ENCODE measurements around the gene MOB3C. TPM values are rescaled to one million over a fixed set of nuclear protein-coding genes. Genes with fewer than 3 reads are reported as not detected.

MOB3C gene
- polyA plus RNA-seq, 1 experiment = 11.6 TPM

- H3K36me3 ChIP-seq (ENCODE audit: control insufficient read depth, insufficient read depth, low read length) = peaks cover 3% of the 10 kb centered on the region
- no peaks in the 10 kb centered on the region for H3K27me3 ChIP-seq (ENCODE audit: control insufficient read depth, insufficient read depth, low read length)
- no peak overlapping the region for H3K4me3 ChIP-seq (ENCODE audit: low read depth, low read length)
- TF ChIP-seq, protein P1, sequence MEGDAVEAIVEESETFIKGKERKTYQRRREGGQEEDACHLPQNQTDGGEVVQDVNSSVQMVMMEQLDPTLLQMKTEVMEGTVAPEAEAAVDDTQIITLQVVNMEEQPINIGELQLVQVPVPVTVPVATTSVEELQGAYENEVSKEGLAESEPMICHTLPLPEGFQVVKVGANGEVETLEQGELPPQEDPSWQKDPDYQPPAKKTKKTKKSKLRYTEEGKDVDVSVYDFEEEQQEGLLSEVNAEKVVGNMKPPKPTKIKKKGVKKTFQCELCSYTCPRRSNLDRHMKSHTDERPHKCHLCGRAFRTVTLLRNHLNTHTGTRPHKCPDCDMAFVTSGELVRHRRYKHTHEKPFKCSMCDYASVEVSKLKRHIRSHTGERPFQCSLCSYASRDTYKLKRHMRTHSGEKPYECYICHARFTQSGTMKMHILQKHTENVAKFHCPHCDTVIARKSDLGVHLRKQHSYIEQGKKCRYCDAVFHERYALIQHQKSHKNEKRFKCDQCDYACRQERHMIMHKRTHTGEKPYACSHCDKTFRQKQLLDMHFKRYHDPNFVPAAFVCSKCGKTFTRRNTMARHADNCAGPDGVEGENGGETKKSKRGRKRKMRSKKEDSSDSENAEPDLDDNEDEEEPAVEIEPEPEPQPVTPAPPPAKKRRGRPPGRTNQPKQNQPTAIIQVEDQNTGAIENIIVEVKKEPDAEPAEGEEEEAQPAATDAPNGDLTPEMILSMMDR (IDR thresholded peaks at IDR 0.05; ENCODE audit: insufficient read depth, low read depth, low read length) = no peak
- DNase-seq (ENCODE audit: low read depth) = no peak
- ChIA-PET CTCF (interaction anchor here (1.5 to 2.7 kb wide), 3 partner anchors 9 to 110 kb away, joined by 3 to 7 read pairs (median 4); no protein-coding TSS in a partner anchor), POLR2A (interaction anchor here (2.1 kb wide), 1 partner anchor 10 kb away, joined by 8 read pairs; the partner anchor contains the start of gene MKNK1)
Measured at GRCh38 chr1:46614604-46614984, 2.0 kb downstream of the MOB3C start.

DNA sequence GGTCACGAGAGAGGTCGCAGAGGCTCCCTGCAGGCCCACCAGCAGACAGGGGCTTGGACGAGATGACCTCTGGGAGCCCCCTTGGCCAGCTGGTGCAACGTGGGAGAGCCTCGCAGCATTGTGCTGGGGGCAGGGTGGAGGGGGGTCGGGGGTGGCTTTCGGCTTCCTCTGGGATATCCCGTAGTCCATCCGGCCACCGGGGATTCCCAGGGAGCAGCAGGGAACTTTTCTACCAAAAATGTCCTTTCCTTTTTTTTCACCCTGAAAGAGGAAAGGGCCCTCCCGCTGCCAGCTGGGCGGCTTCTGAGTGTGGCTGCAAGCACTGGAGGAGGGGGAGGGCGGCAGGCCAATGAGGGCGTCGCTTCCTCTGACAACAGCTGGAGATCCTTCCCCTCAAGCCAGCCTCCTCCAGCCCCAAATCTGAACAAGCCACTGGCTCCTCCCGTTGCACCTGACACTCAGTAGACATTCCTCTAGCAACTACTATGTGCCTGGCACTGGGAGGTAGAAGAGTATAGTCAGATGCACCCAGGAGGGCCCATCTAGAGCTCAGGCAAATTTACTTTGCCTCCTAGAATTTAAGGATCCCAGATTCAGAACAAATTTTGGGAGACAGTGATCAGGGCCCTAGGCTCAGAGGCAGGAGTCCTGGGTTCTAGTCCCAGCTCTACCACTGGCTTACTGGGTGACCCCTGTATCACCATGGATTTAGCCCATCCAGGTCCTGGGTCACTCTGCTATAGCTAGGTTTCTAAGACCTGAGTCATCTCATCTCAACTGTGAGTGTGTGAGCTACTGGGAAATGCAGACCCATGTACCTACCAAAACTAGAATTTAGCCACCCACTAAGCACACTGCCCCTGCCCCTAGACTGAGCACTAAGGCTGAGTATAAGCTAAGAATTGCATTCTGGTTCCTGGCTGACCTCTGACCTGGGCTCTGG lies 2.7 kb downstream of the MOB3C start:
- ChIA-PET POLR2A (interaction anchor here (1.1 to 2.1 kb wide), 2 partner anchors 9 to 30 kb away, joined by 3 to 8 read pairs; partner anchors contain the start of gene MKNK1), CTCF (interaction anchor here (1.2 to 2.7 kb wide), 5 partner anchors 8 to 169 kb away, joined by 3 to 7 read pairs (median 4); no protein-coding TSS in a partner anchor)
- H3K4me3 ChIP-seq (ENCODE audit: low read depth, low read length) = no peak overlapping the region
- DNase-seq (ENCODE audit: low read depth) = no peak
- no peaks in the 10 kb centered on the region for H3K27me3 ChIP-seq (ENCODE audit: control insufficient read depth, insufficient read depth, low read length)
- TF ChIP-seq, protein P1 (IDR thresholded peaks at IDR 0.05; ENCODE audit: insufficient read depth, low read depth, low read length) = no peak
- peaks cover 4% of the 10 kb centered on the region for H3K36me3 ChIP-seq (ENCODE audit: control insufficient read depth, insufficient read depth, low read length)

DNA sequence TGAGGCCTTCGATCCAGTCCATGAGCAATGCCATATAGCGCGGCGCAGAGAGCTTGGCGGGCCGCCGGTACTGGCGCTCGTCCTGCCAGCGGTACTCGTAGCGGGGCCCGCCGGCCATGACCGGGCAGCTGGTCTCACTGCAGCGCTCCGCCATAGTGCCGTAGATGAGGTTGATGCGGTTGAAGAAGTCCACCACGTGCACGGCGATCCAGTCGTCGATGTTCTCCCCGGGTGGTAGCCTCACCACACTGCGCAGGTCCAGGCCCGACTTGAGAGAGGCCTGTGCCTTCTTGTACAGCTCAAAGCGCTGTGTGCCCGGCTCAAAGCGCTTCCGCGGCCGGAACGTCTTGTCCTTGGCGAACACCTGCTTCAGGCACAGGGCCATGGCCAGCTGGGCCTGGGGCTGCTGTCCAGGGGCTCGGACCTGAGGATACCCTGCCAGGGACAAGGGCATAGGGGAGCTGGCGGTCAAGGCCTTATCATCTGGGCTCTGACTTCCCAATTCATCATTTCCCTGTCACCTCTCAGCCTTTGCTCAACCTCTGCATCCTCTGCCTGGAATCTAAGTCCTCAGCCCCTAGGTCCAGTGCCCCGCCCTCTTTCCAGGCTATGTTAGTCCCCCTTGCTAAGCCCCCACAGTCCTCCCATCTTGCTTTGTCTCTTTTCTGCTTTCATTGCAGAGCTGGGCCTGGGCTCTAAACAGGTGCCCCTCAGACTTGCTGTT lies 3.5 kb downstream of the MOB3C start:
- POLR2A ChIA-PET = interaction anchor here (1.1 kb wide), 1 partner anchor 31 kb away, joined by 3 read pairs; no protein-coding TSS in a partner anchor
- Histone ChIP-seq H3K36me3 (ENCODE audit: control insufficient read depth, insufficient read depth, low read length) (peaks cover 6% of the 10 kb centered on the region), H3K27me3 (ENCODE audit: control insufficient read depth, insufficient read depth, low read length) (no peaks in the 10 kb centered on the region), H3K4me3 (ENCODE audit: low read depth, low read length) (no peak overlapping the region)
- no peak for DNase-seq (ENCODE audit: low read depth)
- CTCF ChIA-PET = interaction anchor here (1.2 to 2.7 kb wide), 5 partner anchors 8 to 169 kb away, joined by 3 to 7 read pairs (median 4); no protein-coding TSS in a partner anchor
- TF ChIP-seq, protein P1 (IDR thresholded peaks at IDR 0.05; ENCODE audit: insufficient read depth, low read depth, low read length) = no peak

DNA sequence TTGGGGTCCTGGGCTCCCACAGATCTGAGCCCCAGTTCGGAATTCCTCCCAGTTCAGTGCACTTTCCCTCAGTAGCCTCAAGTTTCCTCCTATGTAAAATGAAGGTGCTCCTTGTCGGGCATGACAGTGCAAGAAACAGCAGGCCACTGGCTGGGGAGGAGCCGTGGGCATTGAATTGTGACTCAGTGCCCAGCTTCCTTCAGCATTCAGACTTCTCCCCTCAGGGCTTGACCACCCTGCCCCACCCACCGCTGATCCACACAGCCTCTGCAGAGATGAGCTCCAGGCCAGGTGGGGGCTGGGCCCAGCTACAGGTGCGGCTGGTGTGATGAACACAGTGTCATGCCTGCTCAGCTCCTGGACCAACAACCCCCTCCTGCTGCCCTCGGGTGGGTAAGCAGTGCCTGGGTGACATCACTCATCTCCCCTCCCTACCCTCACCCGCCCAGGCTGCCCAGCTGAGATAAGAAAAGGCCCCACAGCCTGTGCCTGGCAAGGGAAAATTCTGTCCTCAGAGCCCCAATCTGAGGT lies 4.9 kb downstream of the MOB3C start:
- POLR2A ChIA-PET = no interaction called here
- Histone ChIP-seq H3K4me3 (ENCODE audit: low read depth, low read length) (no peak overlapping the region), H3K36me3 (ENCODE audit: control insufficient read depth, insufficient read depth, low read length) (peaks cover 6% of the 10 kb centered on the region), H3K27me3 (ENCODE audit: control insufficient read depth, insufficient read depth, low read length) (no peaks in the 10 kb centered on the region)
- CTCF ChIA-PET = no interaction called here
- TF ChIP-seq, protein P1 (IDR thresholded peaks at IDR 0.05; ENCODE audit: insufficient read depth, low read depth, low read length) = no peak
- no peak for DNase-seq (ENCODE audit: low read depth)

Data from BJ (cell line).